A549 treated with RU486 at 1 μM for 4 hours (cell line): ENCODE measurements around the gene ZFR. TPM values are rescaled to one million over a fixed set of nuclear protein-coding genes. Genes with fewer than 3 reads are reported as not detected.

Experiments used
- total RNA-seq: library from RNA; stranded (reverse); fragments of 200-300 nt; extraction: Qiagen RNA extraction; gene quantifications from 5 replicates; pipeline ENCODE4 v1.2.3, GENCODE V29; 2022; ENCODE audit warnings: low read depth

The ZFR gene
- 52.2 to 75.8 TPM (median 57.2 TPM) in 5 replicates for total RNA-seq

DNA sequence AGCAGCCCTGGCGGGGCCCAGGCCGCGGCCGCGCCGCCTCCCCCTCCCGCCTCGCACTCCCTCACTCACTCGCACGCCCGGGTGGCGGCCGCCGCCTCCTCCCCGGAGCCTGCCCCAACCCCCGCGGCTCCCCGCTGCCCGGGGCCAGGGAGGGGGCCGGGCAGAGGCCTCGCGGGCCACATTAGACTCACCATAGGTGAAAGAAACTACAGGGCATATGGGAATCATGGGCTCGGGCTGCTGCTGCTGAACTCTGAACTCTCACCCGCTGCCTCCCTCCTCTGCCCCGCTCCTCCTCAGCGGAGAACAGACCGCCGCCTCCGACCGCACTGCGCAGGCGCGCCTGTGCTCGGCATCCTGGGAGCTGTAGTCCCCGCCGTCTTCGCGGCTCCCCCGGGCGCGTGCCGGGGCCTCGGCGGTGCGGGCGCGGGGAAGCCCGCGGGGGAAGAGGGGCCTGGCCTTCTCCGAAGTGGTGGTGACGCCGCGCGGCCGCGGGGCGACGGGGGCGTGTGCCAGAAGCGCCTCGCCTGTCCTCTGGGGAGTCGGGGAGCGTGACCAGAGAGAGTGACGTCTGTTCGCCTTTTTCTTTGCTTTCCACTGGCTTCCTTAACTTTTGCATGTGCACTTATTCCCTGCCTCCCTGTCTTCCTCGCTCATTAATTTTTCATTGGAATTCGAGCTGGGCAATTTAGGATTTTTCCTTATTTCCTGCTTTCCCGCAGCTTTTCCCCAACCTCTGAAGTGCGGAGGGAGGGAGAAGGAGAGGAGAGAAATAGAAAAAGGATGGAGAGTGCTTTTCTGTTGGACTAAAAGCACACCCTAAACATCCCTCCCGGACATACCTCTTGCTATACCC lies at the start of gene ZFR:
TSS of gene ZFR (minus strand) at position 310 of the 856 bp plus-strand sequence. CDS start at position 228, 82 bp downstream.

DNA sequence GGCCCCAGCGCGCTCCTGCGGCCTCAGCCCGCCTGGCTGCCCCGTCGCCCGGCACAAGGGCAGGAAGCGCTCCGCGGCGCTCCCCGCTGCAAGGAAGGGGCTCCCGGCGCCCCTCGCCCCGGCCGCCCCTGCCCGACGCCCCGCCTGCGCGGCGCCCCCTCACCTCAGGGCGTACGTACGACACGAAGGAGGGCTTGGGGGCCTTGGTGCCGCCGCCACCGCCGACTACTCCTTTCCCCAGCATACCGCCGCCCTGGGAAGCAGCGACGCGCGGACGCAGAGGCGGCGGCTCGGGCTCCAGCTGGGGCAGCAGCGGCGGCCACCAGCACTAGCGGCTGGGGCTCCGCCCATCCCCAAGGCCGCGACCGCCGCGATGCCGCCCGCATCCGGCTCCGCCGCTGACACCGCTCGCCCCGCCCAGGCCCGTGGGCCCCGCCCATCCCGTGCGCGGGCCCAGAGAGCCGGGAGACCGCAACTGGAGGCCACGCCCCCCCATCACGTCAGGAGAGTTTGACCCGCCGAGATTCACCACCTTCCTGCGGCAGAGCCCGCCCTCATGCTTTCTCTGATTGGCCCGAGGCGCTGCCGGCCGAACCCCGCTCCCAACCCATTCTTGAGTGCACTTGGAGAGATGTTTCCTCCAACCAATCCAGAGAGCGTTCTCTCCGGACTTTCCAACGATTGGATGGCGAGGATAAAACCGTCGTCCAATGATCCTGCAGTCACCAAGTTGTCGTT lies 131.8 kb downstream of the ZFR start, which contains the start of gene MTMR12:
TSS of gene MTMR12 (minus strand) at position 345 of the 738 bp plus-strand sequence. CDS start at position 244, 101 bp downstream.

Other genes starting within 250 kb of the ZFR start
- 10.8 to 17.7 TPM (median 15.8 TPM) in 5 replicates for gene MTMR12, start 131.8 kb downstream of the ZFR start, total RNA-seq
- gene SUB1, start 140.8 kb upstream of the ZFR start, total RNA-seq: 187 to 271 TPM (median 255 TPM) in 5 replicates